ENCODE measurements around the gene NMNAT2. TPM values are rescaled to one million over a fixed set of nuclear protein-coding genes. Genes with fewer than 3 reads are reported as not detected.
"Not testable (repeated sequence)": the region's sequence is repeated elsewhere in the genome, so short reads cannot be mapped to it uniquely, and the experiment has no call there.

The NMNAT2 gene
- total RNA-seq, 2 donors from 2014 or later: 1.0 to 1.3 TPM

- Histone ChIP-seq H3K9me3 (no peaks in the 10 kb centered on the region), H3K36me3 (replicated peaks in 1 of 2; ENCODE audit: insufficient read depth in 1 of 2, low read depth in 2 of 2) (no peaks in the 10 kb centered on the region), H3K27ac (peak overlapping the region in 1 of 4 donors; percentile 22), H3K4me1 (no peaks in the 10 kb centered on the region), H3K27me3 (no peaks in the 10 kb centered on the region), H3K4me3 (no peak overlapping the region)
- TF ChIP-seq POLR2A (IDR thresholded peaks at IDR 0.05) (no peak), CTCF (IDR thresholded peaks at IDR 0.05) (no peak)
- DNase-seq (peak; percentile 51 to 63 (median 55)), ATAC-seq (peak; percentile 46)
- 62 to 92% methylated on average over 1 of the region's 1 CpG for WGBS, 2 donors
- intact Hi-C loops (cut with DNase I): no loop called here
Measured at GRCh38 chr1:183244466-183244865, 173.7 kb downstream of the NMNAT2 start.

- H3K4me1 ChIP-seq: no peaks in the 10 kb centered on the region
- 81 to 89% methylated on average over 5 of the region's 5 CpGs for WGBS, 2 donors
Measured at GRCh38 chr1:183243161-183244050, 174.8 kb downstream of the NMNAT2 start.

GRCh38 chr1:183242556-183242955 is 175.6 kb downstream of the NMNAT2 start:
- intact Hi-C loops (cut with DNase I): no loop called here
- Histone ChIP-seq H3K9me3 (no peaks in the 10 kb centered on the region), H3K4me1 (no peaks in the 10 kb centered on the region), H3K27ac (no peak overlapping the region), H3K27me3 (no peaks in the 10 kb centered on the region), H3K4me3 (no peak overlapping the region), H3K36me3 (replicated peaks in 1 of 2; ENCODE audit: insufficient read depth in 1 of 2, low read depth in 2 of 2) (no peaks in the 10 kb centered on the region)
- TF ChIP-seq CTCF (IDR thresholded peaks at IDR 0.05) (no peak), POLR2A (IDR thresholded peaks at IDR 0.05) (no peak)
- DNase-seq: no peak
- ATAC-seq: peak; percentile 39
- 56 to 58% methylated on average over 3 of the region's 3 CpGs for WGBS, 2 donors

More at GRCh38 chr1:183243161-183244050, 174.8 kb downstream of the NMNAT2 start:
- no peaks in the 10 kb centered on the region for H3K9me3 ChIP-seq
- H3K4me3 ChIP-seq: no peak overlapping the region
- peak; percentile 49 for ATAC-seq
- H3K36me3 ChIP-seq (replicated peaks in 1 of 2; ENCODE audit: insufficient read depth in 1 of 2, low read depth in 2 of 2): no peaks in the 10 kb centered on the region
- intact Hi-C loops (cut with DNase I): no loop called here
- DNase-seq: peak; percentile 24 to 52 (median 32)
- H3K27me3 ChIP-seq: no peaks in the 10 kb centered on the region
- TF ChIP-seq CTCF (IDR thresholded peaks at IDR 0.05) (no peak), POLR2A (IDR thresholded peaks at IDR 0.05) (no peak)
- peak overlapping the region in 1 of 4 donors; percentile 22 for H3K27ac ChIP-seq

GRCh38 chr1:183241471-183241870 is 176.7 kb downstream of the NMNAT2 start:
- TF ChIP-seq CTCF (IDR thresholded peaks at IDR 0.05) (no peak), POLR2A (IDR thresholded peaks at IDR 0.05) (no peak)
- intact Hi-C loops (cut with DNase I): no loop called here
- DNase-seq: no peak
- Histone ChIP-seq H3K4me1 (no peaks in the 10 kb centered on the region), H3K36me3 (replicated peaks in 1 of 2; ENCODE audit: insufficient read depth in 1 of 2, low read depth in 2 of 2) (no peaks in the 10 kb centered on the region), H3K27me3 (no peaks in the 10 kb centered on the region), H3K9me3 (no peaks in the 10 kb centered on the region), H3K27ac (no peak overlapping the region), H3K4me3 (no peak overlapping the region)
- 57 to 65% methylated on average over 3 of the region's 3 CpGs for WGBS, 2 donors
- no peak for ATAC-seq

- H3K27me3 ChIP-seq; H3K9me3 ChIP-seq; H3K36me3 ChIP-seq (replicated peaks in 1 of 2; ENCODE audit: insufficient read depth in 1 of 2, low read depth in 2 of 2); H3K4me1 ChIP-seq; ATAC-seq; H3K27ac ChIP-seq; H3K4me3 ChIP-seq; intact Hi-C loops (cut with DNase I); DNase-seq: not testable (repeated sequence)
- WGBS, 2 donors: 85 to 89% methylated on average over 8 of the region's 8 CpGs
Measured at GRCh38 chr1:183240853-183241252, 177.3 kb downstream of the NMNAT2 start.

Measured in body of pancreas (tissue), 4 donors.